ENCODE results near the gene SON. TPM values are rescaled to one million over a fixed set of nuclear protein-coding genes. Genes with fewer than 3 reads are reported as not detected.

SON gene
- total RNA-seq, 4 donors from 2014 or later: 219 to 258 (median 244) TPM

DNA sequence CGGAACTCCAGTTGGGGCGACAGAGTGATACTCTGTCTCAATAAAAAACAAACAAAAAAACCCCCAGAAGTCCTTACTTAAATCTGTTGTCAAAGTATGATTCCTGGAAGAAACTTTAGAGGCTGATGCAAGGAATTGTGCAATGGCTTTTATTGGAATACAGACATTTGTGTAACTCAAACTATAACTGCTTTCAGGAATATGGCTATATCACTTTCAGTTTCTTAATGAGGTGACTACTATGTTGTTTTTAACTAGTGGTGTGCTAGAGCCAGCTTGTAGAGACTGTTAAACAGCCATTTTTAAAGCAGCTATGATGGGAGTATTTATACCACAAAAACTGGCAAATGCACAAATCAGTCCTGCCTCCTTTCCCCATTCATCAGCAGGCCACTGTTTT is 28.6 kb upstream of the SON start:
- 96% methylated on average over 2 of the region's 2 CpGs for WGBS
- H3K36me3 ChIP-seq: peaks cover 39 to 94% (median 82%) of the 10 kb centered on the region in 4 donors

DNA sequence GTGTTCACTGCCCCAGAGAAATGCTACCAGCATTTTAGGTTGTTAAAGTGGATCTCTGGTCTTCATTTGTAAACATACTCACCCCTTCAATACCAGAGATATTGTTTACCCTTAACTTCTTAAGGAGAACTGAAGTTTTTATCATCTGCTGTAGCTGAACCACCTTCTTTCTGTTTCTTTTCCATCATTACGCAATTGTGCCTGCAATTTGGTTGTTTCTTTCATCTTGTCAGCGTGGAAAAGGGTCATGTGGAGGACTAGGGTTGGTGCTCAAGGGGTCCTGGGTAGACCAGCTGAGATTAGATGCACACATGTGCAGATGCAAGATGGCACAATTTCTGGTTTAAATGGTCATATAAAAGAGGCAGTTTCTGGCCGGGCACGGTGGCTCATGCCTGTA is 23.9 kb upstream of the SON start:
- H3K4me3 ChIP-seq: no peak overlapping the region
- no peak for DNase-seq (ENCODE audit: extremely low spot score)
- TF ChIP-seq, protein P1, sequence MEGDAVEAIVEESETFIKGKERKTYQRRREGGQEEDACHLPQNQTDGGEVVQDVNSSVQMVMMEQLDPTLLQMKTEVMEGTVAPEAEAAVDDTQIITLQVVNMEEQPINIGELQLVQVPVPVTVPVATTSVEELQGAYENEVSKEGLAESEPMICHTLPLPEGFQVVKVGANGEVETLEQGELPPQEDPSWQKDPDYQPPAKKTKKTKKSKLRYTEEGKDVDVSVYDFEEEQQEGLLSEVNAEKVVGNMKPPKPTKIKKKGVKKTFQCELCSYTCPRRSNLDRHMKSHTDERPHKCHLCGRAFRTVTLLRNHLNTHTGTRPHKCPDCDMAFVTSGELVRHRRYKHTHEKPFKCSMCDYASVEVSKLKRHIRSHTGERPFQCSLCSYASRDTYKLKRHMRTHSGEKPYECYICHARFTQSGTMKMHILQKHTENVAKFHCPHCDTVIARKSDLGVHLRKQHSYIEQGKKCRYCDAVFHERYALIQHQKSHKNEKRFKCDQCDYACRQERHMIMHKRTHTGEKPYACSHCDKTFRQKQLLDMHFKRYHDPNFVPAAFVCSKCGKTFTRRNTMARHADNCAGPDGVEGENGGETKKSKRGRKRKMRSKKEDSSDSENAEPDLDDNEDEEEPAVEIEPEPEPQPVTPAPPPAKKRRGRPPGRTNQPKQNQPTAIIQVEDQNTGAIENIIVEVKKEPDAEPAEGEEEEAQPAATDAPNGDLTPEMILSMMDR (IDR thresholded peaks at IDR 0.05): no peak
- TF ChIP-seq EP300 (IDR thresholded peaks at IDR 0.05): no peak
- H3K27me3 ChIP-seq: no peaks in the 10 kb centered on the region
- H3K9me3 ChIP-seq: no peaks in the 10 kb centered on the region
- WGBS: 87% methylated on average over 4 of the region's 4 CpGs
- peaks cover 23 to 79% (median 62%) of the 10 kb centered on the region in 4 donors for H3K36me3 ChIP-seq
- intact Hi-C loops (cut with DNase I): no loop called here
- H3K27ac ChIP-seq (replicated peaks in 1 of 4): no peak overlapping the region
- peaks cover 0 to 9% (median 0%) of the 10 kb centered on the region in 4 donors for H3K4me1 ChIP-seq

More for the DNA sequence above, 28.6 kb upstream of the SON start:
- no peaks in the 10 kb centered on the region for H3K27me3 ChIP-seq
- no peak overlapping the region for H3K4me3 ChIP-seq
- H3K27ac ChIP-seq (replicated peaks in 1 of 4): no peak overlapping the region
- intact Hi-C loops (cut with DNase I): no loop called here
- TF ChIP-seq POLR2AphosphoS5 (IDR thresholded peaks at IDR 0.05): no peak
- H3K9me3 ChIP-seq: no peaks in the 10 kb centered on the region
- no peak for DNase-seq (ENCODE audit: extremely low spot score)
- H3K4me1 ChIP-seq: peaks cover 0 to 9% (median 0%) of the 10 kb centered on the region in 4 donors

DNA sequence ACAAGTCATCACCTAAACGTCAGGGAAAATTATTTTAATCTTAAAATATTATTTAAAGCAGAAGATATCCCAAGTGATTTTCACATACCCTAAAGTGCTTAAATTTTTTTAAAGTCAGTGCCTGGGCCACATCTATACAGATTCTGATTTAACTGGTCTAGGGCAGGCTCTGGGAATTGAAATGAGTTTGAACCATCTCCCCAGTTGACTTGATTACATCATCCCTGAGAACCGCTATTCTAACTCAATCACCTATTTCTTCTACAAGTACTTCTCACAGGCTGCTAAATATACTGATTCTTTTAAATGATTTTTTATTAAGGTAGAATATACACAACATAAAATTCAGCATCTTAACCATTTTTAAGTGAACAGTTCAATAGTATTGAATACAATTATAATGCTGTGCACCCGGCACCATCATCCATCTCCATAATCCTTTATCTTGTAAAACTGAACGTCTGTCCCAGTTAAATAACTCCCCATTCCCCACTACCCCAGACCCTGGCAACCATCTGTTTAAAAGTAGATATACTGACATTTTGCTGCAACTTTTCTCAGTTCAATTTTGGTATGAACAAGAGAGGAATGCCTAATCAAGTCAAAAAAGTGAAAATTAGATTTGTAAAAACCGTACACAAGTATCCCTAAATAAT is 20.4 kb upstream of the SON start:
- TF ChIP-seq POLR2AphosphoS5 (IDR thresholded peaks at IDR 0.05): no peak
- TF ChIP-seq EP300 (IDR thresholded peaks at IDR 0.05): no peak
- TF ChIP-seq, protein P1 (IDR thresholded peaks at IDR 0.05): no peak
- TF ChIP-seq POLR2A (IDR thresholded peaks at IDR 0.05; ENCODE audit: low read depth): no peak
- H3K36me3 ChIP-seq: peaks cover 21 to 75% (median 55%) of the 10 kb centered on the region in 4 donors
- WGBS: 90% methylated on average over 5 of the region's 5 CpGs
- no peaks in the 10 kb centered on the region for H3K4me1 ChIP-seq
- H3K4me3 ChIP-seq: no peak overlapping the region
- no peaks in the 10 kb centered on the region for H3K27me3 ChIP-seq
- no peak for DNase-seq (ENCODE audit: extremely low spot score)
- intact Hi-C loops (cut with DNase I): no loop called here
- H3K9me3 ChIP-seq: no peaks in the 10 kb centered on the region
- no peak overlapping the region for H3K27ac ChIP-seq (replicated peaks in 1 of 4)

- Histone ChIP-seq H3K4me1 (no peaks in the 10 kb centered on the region), H3K4me3 (no peak overlapping the region), H3K27ac (replicated peaks in 1 of 4) (no peak overlapping the region), H3K27me3 (no peaks in the 10 kb centered on the region), H3K36me3 (peaks cover 24 to 76% (median 55%) of the 10 kb centered on the region in 4 donors), H3K9me3 (no peaks in the 10 kb centered on the region)
- intact Hi-C loops (cut with DNase I): no loop called here
- DNase-seq (ENCODE audit: extremely low spot score): no peak
- TF ChIP-seq EP300 (IDR thresholded peaks at IDR 0.05) (no peak), POLR2AphosphoS5 (IDR thresholded peaks at IDR 0.05) (no peak), POLR2A (IDR thresholded peaks at IDR 0.05; ENCODE audit: low read depth) (no peak)
- TF ChIP-seq, protein P1 (IDR thresholded peaks at IDR 0.05): no peak
- 83% methylated on average over 1 of the region's 1 CpG for WGBS
These were observed 19.9 kb upstream of the SON start for GRCh38 chr21:33522953-33523349.

GRCh38 chr21:33531007-33531406 is 11.8 kb upstream of the SON start:
- H3K27ac ChIP-seq (replicated peaks in 1 of 4): no peak overlapping the region
- H3K9me3 ChIP-seq: no peaks in the 10 kb centered on the region
- no peak for TF ChIP-seq POLR2A (IDR thresholded peaks at IDR 0.05; ENCODE audit: low read depth)
- TF ChIP-seq, protein P1 (IDR thresholded peaks at IDR 0.05): no peak
- no peak for DNase-seq (ENCODE audit: extremely low spot score)
- peaks cover 59 to 100% (median 85%) of the 10 kb centered on the region in 4 donors for H3K36me3 ChIP-seq
- intact Hi-C loops (cut with DNase I): no loop called here
- H3K4me3 ChIP-seq: no peak overlapping the region
- 84% methylated on average over 3 of the region's 3 CpGs for WGBS
- no peaks in the 10 kb centered on the region for H3K4me1 ChIP-seq
- no peaks in the 10 kb centered on the region for H3K27me3 ChIP-seq

All from esophagus muscularis mucosa (tissue), 4 donors.